SK-N-SH treated with all-trans-retinoic acid at 6 μM for 48 hours (cell line): ENCODE results near the gene PPRC1.

Source experiments
- ATAC-seq: fragments of 200-7000 bp; cut with Tn5 transposase; 3 replicates; pipeline ENCODE4 v1.9.1; 2020; ENCODE audit warnings: mild to moderate bottlenecking, moderate library complexity
- ARNTL ChIP-seq: fragments of 450-650 bp; formaldehyde crosslinking; IDR thresholded peaks from 2 replicates; pipeline ENCODE4 v1.5.0; 2020; ENCODE audit warnings: low read depth, mild to moderate bottlenecking, moderate library complexity, borderline replicate concordance
- BACH2 ChIP-seq: fragments of 250-450 bp; sonication (Bioruptor Pico); IDR thresholded peaks from 2 replicates; pipeline ENCODE4 v1.9.0; 2021; ENCODE audit warnings: mild to moderate bottlenecking, borderline replicate concordance
- CREB5 ChIP-seq: fragments of 250-450 bp; sonication (Bioruptor Pico); IDR thresholded peaks from 2 replicates; pipeline ENCODE4 v1.5.1; 2020; ENCODE audit warnings: low read depth, mild to moderate bottlenecking, moderate library complexity
- CSDC2 ChIP-seq: fragments of 250-450 bp; sonication (Bioruptor Pico); IDR thresholded peaks from 2 replicates; pipeline ENCODE4 v1.5.0; 2020; ENCODE audit warnings: mild to moderate bottlenecking, moderate library complexity
- CSRNP3 ChIP-seq: fragments of 250-450 bp; sonication (Bioruptor Pico); IDR thresholded peaks from 2 replicates; pipeline ENCODE4 v1.5.1; 2021; ENCODE audit warnings: mild to moderate bottlenecking, moderate library complexity
- ESRRG ChIP-seq: fragments of 250-450 bp; sonication (Bioruptor Pico); IDR thresholded peaks from 2 replicates; pipeline ENCODE4 v1.6.1; 2021; ENCODE audit warnings: mild to moderate bottlenecking
- GLIS3 ChIP-seq: fragments of 250-450 bp; sonication (Bioruptor Pico); IDR thresholded peaks from 2 replicates; pipeline ENCODE4 v1.5.0; 2020; ENCODE audit warnings: mild to moderate bottlenecking, moderate library complexity
- ISL1 ChIP-seq: fragments of 250-450 bp; sonication (Bioruptor Pico); IDR thresholded peaks from 2 replicates; pipeline ENCODE4 v2.1.2; 2022; ENCODE audit warnings: mild to moderate bottlenecking, moderate library complexity
- OSR1 ChIP-seq: fragments of 250-450 bp; sonication (Bioruptor Pico); IDR thresholded peaks from 2 replicates; pipeline ENCODE4 v1.8.0; 2022; ENCODE audit warnings: moderate library complexity, mild to moderate bottlenecking, inconsistent platforms
- PATZ1 ChIP-seq: fragments of 250-450 bp; sonication (Bioruptor Pico); IDR thresholded peaks from 2 replicates; pipeline ENCODE4 v1.8.0; 2020; ENCODE audit warnings: mild to moderate bottlenecking, moderate library complexity, borderline replicate concordance
- POU6F1 ChIP-seq: fragments of 250-450 bp; sonication (Bioruptor Pico); IDR thresholded peaks from 2 replicates; pipeline ENCODE4 v1.8.0; 2021; ENCODE audit warnings: low read depth, mild to moderate bottlenecking, moderate library complexity, borderline replicate concordance
- PPARA ChIP-seq: fragments of 250-450 bp; sonication (Bioruptor Pico); IDR thresholded peaks from 2 replicates; pipeline ENCODE4 v1.5.0; 2020; ENCODE audit warnings: mild to moderate bottlenecking, borderline replicate concordance
- RARB ChIP-seq: fragments of 250-450 bp; sonication (Bioruptor Pico); IDR thresholded peaks from 2 replicates; pipeline ENCODE4 v1.8.0; 2021; ENCODE audit warnings: mild to moderate bottlenecking, moderate library complexity
- SNAI2 ChIP-seq: fragments of 250-450 bp; sonication (Bioruptor Pico); IDR thresholded peaks from 2 replicates; pipeline ENCODE4 v1.5.0; 2020; ENCODE audit warnings: mild to moderate bottlenecking, moderate library complexity
- TCF4 ChIP-seq: fragments of 250-450 bp; sonication (Bioruptor Pico); IDR thresholded peaks from 2 replicates; pipeline ENCODE4 v1.8.0; 2021; ENCODE audit warnings: mild to moderate bottlenecking, moderate library complexity, borderline replicate concordance
- TOX ChIP-seq: fragments of 250-450 bp; sonication (Bioruptor Pico); IDR thresholded peaks from 2 replicates; pipeline ENCODE4 v1.8.0; 2021; ENCODE audit warnings: mild to moderate bottlenecking, moderate library complexity, borderline replicate concordance
- TSHZ2 ChIP-seq: fragments of 250-450 bp; sonication (Bioruptor Pico); IDR thresholded peaks from 2 replicates; pipeline ENCODE4 v1.5.0; 2020; ENCODE audit warnings: mild to moderate bottlenecking, moderate library complexity
- ZC3H10 ChIP-seq: fragments of 250-450 bp; sonication (Bioruptor Pico); IDR thresholded peaks from 2 replicates; pipeline ENCODE4 v1.5.1; 2021; ENCODE audit warnings: mild to moderate bottlenecking, moderate library complexity
- ZFP30 ChIP-seq: fragments of 450-650 bp; formaldehyde crosslinking; IDR thresholded peaks from 2 replicates; pipeline ENCODE4 v1.5.0; 2022; ENCODE audit warnings: mild to moderate bottlenecking, moderate library complexity
- ZNF565 ChIP-seq: fragments of 450-650 bp; formaldehyde crosslinking; conservative IDR thresholded peaks from 2 replicates; pipeline ENCODE4 v1.5.0; 2020; ENCODE audit warnings: low read depth, mild to moderate bottlenecking, moderate library complexity
- ZNF70 ChIP-seq: fragments of 450-650 bp; formaldehyde crosslinking; IDR thresholded peaks from 2 replicates; pipeline ENCODE4 v1.5.0; 2020; ENCODE audit warnings: mild to moderate bottlenecking, moderate library complexity
- ZNF8 ChIP-seq: fragments of 450-650 bp; formaldehyde crosslinking; IDR thresholded peaks from 2 replicates; pipeline ENCODE4 v1.5.0; 2020; ENCODE audit warnings: mild to moderate bottlenecking, moderate library complexity

PPRC1 gene

GRCh38 chr10:102139281-102140110 is 6.7 kb downstream of the PPRC1 start:
- no peak for TF ChIP-seq ZNF70 (CRISPR knock-in tag)
- TF ChIP-seq ZFP30: no peak
- TF ChIP-seq PPARA (CRISPR knock-in tag): no peak
- no peak for TF ChIP-seq SNAI2 (CRISPR knock-in tag)
- no peak for TF ChIP-seq RARB
- TF ChIP-seq CSDC2 (CRISPR knock-in tag): no peak
- TF ChIP-seq ZC3H10 (CRISPR knock-in tag): no peak
- no peak for TF ChIP-seq BACH2 (CRISPR knock-in tag)
- ATAC-seq: no peak

GRCh38 chr10:102140218-102140617 is 7.4 kb downstream of the PPRC1 start:
- no peak for TF ChIP-seq ZNF70 (CRISPR knock-in tag)
- no peak for TF ChIP-seq ARNTL (CRISPR knock-in tag)
- TF ChIP-seq TOX (CRISPR knock-in tag): no peak
- TF ChIP-seq BACH2 (CRISPR knock-in tag): no peak
- no peak for TF ChIP-seq ESRRG (CRISPR knock-in tag)
- TF ChIP-seq OSR1 (CRISPR knock-in tag): no peak
- TF ChIP-seq ISL1 (CRISPR knock-in tag): no peak
- no peak for TF ChIP-seq CSDC2 (CRISPR knock-in tag)
- TF ChIP-seq RARB: no peak
- TF ChIP-seq ZNF565 (CRISPR knock-in tag): no peak
- no peak for TF ChIP-seq GLIS3
- TF ChIP-seq TCF4 (CRISPR knock-in tag): no peak
- TF ChIP-seq POU6F1: no peak
- TF ChIP-seq SNAI2 (CRISPR knock-in tag): no peak
- ATAC-seq: no peak

GRCh38 chr10:102140913-102141540 is 8.2 kb downstream of the PPRC1 start:
- TF ChIP-seq ZNF70 (CRISPR knock-in tag) (no peak), TSHZ2 (no peak), ZNF8 (no peak), PATZ1 (CRISPR knock-in tag) (no peak), ZFP30 (no peak), CREB5 (CRISPR knock-in tag) (no peak), CSRNP3 (CRISPR knock-in tag) (no peak), ZNF565 (CRISPR knock-in tag) (no peak), BACH2 (CRISPR knock-in tag) (no peak), TCF4 (CRISPR knock-in tag) (no peak), POU6F1 (no peak), ESRRG (CRISPR knock-in tag) (no peak), TOX (CRISPR knock-in tag) (no peak), SNAI2 (CRISPR knock-in tag) (no peak), RARB (no peak)
- TF ChIP-seq, all 23 proteins: peak for 0

More at GRCh38 chr10:102140913-102141540, 8.2 kb downstream of the PPRC1 start:
- ATAC-seq: no peak
